Ramos (cell line): ENCODE data around the gene SGK1.

Experiments
- in situ Hi-C: fragments of 300-500 bp; cut with MboI; formaldehyde crosslinking; loops from one replicate; pipeline ENCODE4 v1.14.3; 2022; ENCODE audit warnings: low sequenced_read_pairs; ENCODE audit not compliant: unreplicated experiment

SGK1 gene

DNA sequence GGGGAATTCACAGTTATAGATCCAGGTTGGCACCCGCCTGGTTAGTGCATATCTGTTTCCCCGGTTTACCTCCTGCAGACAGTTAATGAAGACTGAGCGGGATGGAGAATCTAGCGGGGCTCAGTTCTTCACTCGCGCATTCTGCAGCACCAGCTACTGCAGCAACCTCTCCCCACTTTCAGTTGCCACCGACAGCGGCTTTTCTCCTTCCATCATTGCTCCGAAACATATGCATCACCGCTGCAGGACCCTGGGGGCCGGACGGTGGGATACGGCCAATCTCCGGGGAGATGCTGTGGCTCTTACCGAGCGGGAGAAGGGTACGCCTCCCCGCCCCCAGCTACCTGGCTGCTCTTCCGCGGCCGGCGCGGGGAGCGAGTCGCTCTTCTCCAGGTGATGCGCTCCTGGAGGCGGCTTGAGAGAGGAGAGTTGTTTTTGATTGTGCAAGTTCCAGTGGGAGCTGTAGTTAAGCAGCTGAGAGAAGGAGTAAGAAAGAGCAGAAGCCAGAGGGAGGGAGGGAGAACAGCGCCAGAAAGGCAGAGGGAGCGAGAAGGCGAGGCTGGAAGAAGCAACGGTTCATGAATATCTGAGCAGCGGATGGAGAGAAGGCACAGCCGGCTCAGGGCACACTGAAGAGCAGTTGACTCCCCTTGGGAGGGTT is at the start of gene SGK1:
Gene SGK1, minus strand, starts transcription at position 642 of the 661 bp plus-strand sequence. CDS start 652 bp downstream, outside the sequence.
- in situ Hi-C loops: no loop called here

DNA sequence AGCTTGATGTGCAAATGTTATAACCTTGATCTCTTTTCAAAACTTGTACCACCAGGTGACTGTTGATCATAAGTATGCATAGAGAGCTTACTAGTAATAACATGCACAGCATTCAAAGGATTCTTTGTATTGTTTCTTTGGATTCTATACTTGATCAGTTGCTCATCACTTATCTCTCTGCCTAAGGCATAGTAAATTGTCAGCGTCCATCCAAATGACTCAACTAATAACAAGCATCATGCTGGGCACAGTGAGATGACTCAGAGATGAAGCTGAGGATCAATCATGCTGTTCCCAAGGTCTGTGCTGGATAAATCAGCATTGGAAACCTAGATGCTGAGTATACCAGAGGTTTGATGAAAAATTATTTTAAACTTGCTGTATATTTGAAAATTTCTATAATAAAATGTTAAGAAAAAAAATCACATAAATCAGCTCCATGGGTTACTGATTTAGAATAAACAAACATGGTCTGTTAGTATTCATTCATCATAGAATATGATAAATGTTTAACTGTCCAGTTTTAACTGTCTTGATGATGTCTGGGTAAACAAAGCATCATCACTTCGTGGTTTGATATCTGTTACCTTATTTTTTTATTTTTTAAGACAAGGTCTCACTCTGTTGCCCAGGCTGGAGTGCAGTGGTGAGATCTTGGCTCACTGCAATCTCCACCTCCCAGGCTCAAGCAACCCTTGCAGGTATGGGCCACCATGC is 45.6 kb upstream of the SGK1 start:
- in situ Hi-C loops: no loop called here

DNA sequence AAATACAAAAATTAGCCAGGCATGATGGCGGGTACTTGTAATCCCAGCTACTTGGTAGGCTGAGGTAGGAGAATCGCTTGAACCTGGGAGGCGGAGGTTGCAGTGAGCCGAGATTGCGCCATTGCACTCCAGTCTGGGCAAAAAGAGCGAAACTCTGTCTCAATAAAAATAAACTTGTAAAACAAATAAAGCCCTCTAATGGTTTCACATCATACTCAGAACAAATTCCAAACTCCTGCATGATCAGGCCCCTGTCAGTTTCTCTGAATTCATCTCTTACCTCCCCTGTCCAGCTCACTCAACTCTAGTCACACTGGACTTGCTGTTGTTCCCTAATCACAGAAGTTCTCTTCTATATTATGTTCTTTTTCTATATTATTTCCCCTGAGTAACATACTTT is 43.1 kb upstream of the SGK1 start:
- in situ Hi-C loops: no loop called here

DNA sequence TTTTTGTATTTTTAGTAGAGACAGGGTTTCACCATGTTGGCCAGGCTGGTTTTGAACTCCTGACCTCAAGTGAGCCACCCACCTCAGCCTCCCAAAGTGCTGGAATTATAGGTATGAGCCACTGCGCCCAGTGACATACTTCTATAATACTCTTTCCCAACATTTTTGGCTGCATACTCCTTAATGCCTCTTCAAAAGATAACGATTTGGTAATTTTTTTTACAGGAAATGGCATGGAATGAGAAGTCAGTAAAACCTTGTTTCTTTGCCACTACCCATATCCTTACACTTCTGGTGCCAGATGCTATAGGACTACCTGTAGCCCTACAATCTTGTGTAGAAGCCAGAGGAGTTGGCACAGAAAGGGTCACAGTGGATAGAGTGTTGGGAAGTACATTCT is 41.4 kb upstream of the SGK1 start:
- in situ Hi-C loops: no loop called here

DNA sequence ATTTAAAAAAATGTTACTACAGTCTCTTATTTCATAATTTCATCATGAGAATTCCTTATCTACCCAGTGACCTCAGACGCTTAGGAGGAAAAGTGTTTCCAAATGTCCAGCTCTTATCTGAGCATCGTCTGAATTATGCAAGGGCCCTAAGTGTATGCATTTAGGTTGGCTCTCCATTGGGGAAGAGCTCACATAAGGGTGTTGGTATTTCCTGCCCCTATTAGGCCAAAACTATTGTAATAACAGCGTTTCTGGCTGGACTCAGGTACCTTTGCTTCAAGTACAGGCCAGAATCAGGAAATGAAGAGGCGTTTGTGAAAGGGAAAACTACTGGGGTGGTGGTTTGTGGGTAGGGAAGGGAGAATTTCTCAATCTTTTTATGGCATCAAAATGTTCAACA is 40.4 kb upstream of the SGK1 start:
- in situ Hi-C loops: no loop called here

GRCh38 chr6:134357022-134357487 is 39.1 kb upstream of the SGK1 start:
- in situ Hi-C loops: no loop called here

DNA sequence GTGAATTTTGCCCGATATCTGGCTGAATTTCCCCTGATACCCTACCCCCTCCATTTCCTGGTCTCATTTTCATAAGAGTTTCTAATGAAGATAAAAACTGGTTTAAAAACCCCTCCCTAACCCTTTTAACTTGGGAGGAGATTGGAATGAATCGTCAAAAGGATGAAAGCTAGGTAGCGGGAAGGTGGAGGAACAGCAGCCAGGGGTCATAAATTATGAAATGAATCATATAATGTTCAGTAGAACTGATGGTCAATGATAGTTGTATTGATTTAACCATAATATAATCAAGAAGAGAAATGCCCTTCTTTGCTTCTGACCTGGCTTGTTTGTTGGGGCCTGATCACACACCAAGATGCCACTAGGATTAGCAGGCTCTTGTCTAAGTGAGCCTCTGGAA is 38.5 kb upstream of the SGK1 start:
- in situ Hi-C loops: no loop called here

DNA sequence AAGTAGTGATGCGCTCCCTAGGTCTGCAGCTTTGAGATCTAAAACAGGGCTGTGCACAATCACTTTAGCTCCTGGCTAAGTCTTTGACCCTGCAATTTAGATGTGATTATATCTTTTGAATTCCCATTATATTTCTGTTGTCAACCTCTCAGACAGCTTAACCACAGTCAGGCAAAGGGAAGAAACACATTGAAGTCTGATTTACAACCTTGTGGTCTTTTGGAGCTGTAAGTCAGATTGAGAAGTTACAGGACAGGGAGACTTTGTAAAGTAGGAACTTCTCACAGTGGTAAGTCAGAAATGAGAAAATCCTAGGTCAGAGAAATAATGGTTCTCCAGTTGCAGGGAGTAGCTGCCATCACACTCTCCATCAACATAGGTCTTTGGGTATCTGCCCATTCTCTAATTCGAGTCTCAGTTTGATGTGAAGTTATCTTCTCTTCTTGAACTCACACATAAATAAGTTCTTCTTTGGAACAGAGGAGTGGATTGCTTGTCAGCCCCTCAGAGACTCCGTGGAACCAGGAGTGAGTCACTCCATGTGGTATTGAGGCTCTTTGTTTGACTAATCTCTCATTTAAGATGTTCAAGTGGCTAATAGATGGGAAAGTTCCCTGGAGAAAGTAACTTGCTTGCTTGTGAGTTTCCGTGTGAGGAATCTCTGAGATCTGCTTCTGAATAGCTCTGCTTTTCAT is 35.0 kb upstream of the SGK1 start:
- in situ Hi-C loops: no loop called here

- in situ Hi-C loops: no loop called here
Observed at GRCh38 chr6:134351615-134352474, 33.9 kb upstream of the SGK1 start.

DNA sequence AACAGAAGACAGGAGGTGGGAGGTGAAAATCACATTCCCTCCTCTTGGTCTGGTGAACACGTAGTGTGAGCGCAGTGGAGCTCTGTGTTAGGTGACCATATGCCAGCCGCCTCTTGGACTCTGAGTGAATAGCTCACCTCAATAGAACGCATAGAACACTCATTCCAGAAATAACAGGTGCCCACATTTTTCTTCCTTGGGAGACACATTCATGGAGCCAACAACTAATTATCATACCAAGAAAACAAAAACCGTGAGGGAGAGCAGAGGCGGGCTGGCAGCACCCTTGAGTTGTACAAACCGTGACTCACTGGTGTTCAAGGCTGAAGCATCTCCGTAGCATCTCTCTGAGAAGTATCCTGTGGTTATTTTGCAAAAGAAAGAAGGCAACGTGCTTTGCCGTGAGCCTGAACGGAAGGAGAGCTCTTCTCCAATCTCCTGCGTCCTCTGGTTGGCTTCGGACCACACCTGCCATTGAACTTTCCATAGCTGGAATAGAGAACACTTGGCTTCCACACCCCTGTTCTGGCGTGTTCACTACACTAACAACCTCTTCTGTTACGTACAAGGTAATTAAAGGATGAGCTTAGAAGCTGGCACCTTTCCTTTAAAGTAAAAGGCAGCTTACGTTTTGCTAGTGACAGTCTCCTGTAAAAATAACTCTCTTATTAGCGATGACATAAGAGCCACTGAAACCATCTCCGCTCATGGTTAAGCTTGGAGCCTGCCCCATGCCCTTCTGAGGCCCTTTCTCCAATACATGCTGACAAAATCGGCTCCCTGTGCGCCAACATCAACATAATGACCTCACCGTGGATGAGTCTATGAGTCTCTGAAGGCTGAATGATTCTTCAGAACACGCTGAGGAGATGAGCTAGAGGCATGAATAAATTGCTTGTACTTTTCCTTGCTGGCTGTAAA is 30.2 kb upstream of the SGK1 start:
- in situ Hi-C loops: no loop called here

- in situ Hi-C loops: no loop called here
Observed at GRCh38 chr6:134346932-134347545, 29.1 kb upstream of the SGK1 start.

DNA sequence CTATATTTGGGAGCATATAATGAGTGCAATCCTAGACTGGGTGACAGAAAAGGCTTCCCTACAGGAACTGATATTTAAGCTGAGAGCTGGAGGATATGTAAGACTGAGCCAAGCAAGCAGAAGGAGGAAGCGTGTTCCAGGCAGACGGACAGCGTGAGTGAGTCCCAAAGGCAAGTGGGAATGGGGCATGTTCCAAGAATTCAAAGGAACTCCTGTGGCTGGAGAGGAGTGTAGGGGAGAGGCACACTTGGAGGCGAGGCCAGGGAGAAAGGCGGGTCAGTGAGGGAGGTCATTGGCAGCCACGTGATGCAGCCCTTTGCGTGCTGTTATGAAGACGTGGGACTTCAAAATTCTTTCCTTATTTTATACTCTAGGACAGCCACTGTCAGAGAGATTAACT is 27.9 kb upstream of the SGK1 start:
- in situ Hi-C loops: no loop called here

GRCh38 chr6:134343066-134343465 is 25.2 kb upstream of the SGK1 start:
- in situ Hi-C loops: no loop called here

DNA sequence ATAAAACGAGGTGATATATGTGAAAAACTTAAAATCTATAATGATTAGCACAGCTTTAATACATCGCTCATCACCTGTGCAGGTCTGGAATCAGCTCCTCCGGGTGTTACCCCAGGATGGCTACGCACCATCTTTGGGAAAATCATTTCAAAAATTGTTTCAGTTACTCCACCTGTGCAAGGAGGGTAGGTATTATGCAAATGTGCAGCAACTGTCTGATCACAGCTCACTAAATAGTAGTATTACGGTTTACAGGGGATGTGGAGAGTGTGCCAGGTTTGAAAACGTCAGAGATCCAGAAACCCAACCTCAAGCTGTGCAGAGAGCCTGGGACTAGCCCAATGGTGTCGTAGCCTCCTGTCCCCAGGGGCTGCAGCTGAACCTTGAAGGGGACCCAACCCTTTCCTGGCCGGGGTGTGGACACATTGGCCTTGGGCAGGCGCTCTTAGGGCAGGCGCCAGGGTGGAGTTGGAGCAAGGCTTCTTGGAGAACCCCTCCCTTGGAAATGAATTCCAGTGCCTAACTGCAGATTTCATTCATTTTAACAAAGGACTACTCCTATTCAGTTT is 24.2 kb upstream of the SGK1 start:
- in situ Hi-C loops: no loop called here

DNA sequence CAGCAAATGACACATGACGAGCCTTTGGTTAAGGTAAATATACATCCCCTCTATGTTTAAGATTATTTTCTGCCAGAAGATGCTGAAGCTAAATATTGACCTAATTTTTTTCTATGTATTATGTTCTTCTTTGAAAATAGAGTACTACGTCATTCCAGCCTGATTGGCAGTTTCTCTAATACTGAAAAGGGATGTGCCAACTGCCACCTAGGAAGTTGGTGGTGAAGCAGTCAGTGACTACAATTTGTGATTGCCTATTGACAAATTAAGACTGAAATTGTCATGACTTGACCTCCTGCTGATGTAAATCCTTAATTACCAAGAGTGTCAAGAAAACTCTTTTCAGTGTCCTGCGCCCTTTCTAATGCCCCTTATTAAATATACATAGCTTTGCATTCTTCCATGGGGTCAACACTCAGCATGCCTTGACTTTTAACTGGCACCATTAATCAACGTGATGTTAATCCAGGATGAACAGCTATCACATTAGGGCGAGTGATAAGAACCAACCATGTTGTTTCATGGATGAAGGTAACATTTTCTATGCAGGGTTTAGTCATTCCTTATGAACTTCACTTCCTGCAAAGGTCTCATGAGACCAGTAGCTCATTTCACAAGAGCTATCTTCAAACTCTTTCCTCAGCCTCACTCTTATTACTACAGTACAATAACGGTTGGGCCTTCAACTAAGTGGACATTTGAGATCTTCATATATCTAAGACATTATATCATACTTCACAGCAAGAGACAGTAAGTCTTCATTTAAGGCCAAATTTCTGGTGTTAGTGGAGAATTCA is 22.5 kb upstream of the SGK1 start:
- in situ Hi-C loops: no loop called here

GRCh38 chr6:134339216-134339615 is 21.3 kb upstream of the SGK1 start:
- in situ Hi-C loops: no loop called here

DNA sequence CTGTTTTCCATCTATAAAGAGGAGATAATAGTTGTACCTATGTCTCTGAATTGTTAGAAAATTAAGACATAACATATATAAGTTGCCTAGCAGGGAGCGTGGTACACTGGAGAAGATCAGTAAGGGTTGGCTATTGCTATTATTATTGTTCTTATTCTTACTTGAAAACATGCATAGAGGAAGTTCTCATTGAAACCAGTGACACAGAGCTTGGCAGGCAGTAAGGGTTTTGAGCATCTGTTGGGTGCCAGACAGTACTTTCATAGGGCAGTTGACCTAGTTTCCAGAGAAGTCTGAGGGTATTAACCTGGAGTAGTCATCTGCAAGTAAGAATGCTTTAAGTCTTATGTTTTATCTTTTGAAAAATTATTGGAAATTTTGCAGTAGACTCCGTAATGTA is 13.3 kb upstream of the SGK1 start:
- in situ Hi-C loops: no loop called here

GRCh38 chr6:134330555-134330954 is 12.6 kb upstream of the SGK1 start:
- in situ Hi-C loops: no loop called here
